Measurements from ENCODE around the gene YY1. TPM values are rescaled to one million over a fixed set of nuclear protein-coding genes. Genes with fewer than 3 reads are reported as not detected.
"Not testable (repeated sequence)": the region's sequence is repeated elsewhere in the genome, so short reads cannot be mapped to it uniquely, and the experiment has no call there.

The YY1 gene
- total and polyA plus RNA-seq, 8 donors: 23.0 to 68.1 (median 41.9) TPM

DNA sequence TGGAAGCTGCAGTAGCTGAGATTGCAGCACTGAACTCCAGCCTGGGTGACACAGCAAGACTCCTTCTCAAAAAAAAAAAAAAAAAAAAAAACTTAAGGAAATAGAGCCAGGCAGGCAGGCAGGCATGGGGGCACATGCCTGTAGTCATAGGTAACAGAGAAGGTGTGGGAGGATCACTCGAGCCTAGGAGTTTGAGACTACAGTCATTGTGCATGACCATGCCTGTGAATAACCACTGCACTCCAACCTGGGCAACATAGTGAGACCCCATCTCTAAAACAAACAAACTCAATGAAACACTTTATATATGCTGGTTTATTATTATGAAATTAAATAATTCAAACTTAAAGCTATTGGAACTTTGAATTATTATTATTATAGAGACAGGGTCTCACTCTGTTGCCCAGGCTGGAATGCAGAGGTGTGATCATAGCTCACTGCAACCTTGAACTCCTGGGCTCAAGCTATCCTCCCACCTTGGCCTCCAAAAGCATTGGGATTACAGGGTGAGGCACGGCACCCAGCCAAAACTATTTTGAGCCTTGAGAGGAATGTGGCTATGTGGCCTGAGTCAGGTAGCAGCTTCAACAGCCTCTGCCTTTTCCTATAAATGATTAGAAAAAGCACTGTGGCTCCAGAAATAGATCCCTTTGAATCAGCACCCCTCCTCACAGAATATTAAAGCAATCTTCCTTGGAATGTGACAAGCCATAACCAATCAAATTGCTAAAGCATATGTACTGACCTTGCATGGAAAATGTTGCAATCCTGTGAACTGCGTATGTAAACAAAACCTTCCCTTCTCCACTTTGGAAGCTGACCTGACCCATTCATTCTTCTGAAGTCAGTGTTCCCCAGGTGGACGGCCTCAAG, 34.7 kb upstream of the YY1 start:
- 30 to 46% (median 38%) methylated on average over 4 of the region's 4 CpGs for WGBS, 5 donors
- DNase-seq: peak; percentile 63 to 71
- intact Hi-C loops (cut with DNase I; ENCODE audit: low total_unique reads): loop anchor here (10.0 kb wide), 1 partner anchor 219 kb away; no protein-coding TSS in a partner anchor
- H3K4me3 ChIP-seq: no peak overlapping the region
- no peaks in the 10 kb centered on the region for H3K27me3 ChIP-seq
- TF ChIP-seq POLR2AphosphoS5 (IDR thresholded peaks at IDR 0.05) (peak in 2 of 3 donors; percentile 26 to 50), EP300 (IDR thresholded peaks at IDR 0.05) (no peak)
- H3K36me3 ChIP-seq: no peaks in the 10 kb centered on the region
- peak overlapping the region; percentile 26 to 66 (median 60) for H3K27ac ChIP-seq
- no peaks in the 10 kb centered on the region for H3K9me3 ChIP-seq
- peaks cover 0 to 18% (median 15%) of the 10 kb centered on the region in 4 donors for H3K4me1 ChIP-seq

- H3K4me3 ChIP-seq, H3K9me3 ChIP-seq, H3K36me3 ChIP-seq, H3K27me3 ChIP-seq, DNase-seq: not testable (repeated sequence)
- Histone ChIP-seq H3K27ac (peak overlapping the region; percentile 26 to 66 (median 60)), H3K4me1 (peaks cover 0 to 18% (median 15%) of the 10 kb centered on the region in 4 donors)
- intact Hi-C loops (cut with DNase I; ENCODE audit: low total_unique reads): loop anchor here (10.0 kb wide), 1 partner anchor 220 kb away; no protein-coding TSS in a partner anchor
- 68 to 83% (median 81%) methylated on average over 7 of the region's 7 CpGs for WGBS, 5 donors
These were observed 34.1 kb upstream of the YY1 start for GRCh38 chr14:100204835-100205167.

DNA sequence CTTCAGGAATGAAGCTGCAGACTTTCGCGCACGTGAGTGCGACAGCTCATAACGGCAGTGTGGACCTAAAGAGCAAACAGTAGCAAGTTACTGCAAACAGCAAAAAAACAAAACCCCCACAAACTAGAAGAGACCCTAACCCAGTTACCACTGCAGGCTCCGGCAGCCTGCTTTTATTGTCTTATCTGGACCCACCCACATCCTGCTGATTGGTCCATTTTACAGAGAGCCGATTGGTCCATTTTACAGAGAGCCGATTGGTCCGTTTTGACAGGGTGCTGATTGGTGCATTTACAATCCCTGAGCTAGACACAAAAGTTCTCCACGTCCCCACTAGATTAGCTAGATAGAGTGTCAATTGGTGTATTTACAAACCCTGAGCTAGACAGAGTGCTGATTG, 31.4 kb upstream of the YY1 start:
- not testable (repeated sequence) for H3K4me3 ChIP-seq
- WGBS, 5 donors: 91 to 96% (median 94%) methylated on average over 10 of the region's 10 CpGs

GRCh38 chr14:100208136-100208535, 30.8 kb upstream of the YY1 start:
- intact Hi-C loops (cut with DNase I; ENCODE audit: low total_unique reads): loop anchor here (10.0 kb wide), 1 partner anchor 223 kb away; no protein-coding TSS in a partner anchor
- H3K4me3 ChIP-seq, H3K9me3 ChIP-seq, H3K27me3 ChIP-seq, H3K27ac ChIP-seq, DNase-seq, H3K36me3 ChIP-seq: not testable (repeated sequence)
- H3K4me1 ChIP-seq: peaks cover 0 to 20% (median 18%) of the 10 kb centered on the region in 4 donors
- 96 to 99% (median 98%) methylated on average over 14 to 33 of the region's 33 CpGs for WGBS, 5 donors

More for the DNA sequence above, 31.4 kb upstream of the YY1 start:
- H3K27ac ChIP-seq, H3K9me3 ChIP-seq, H3K36me3 ChIP-seq, DNase-seq, H3K27me3 ChIP-seq: not testable (repeated sequence)
- peaks cover 0 to 18% (median 15%) of the 10 kb centered on the region in 4 donors for H3K4me1 ChIP-seq
- intact Hi-C loops (cut with DNase I; ENCODE audit: low total_unique reads): loop anchor here (10.0 kb wide), 1 partner anchor 223 kb away; no protein-coding TSS in a partner anchor

GRCh38 chr14:100211366-100211765, 27.6 kb upstream of the YY1 start:
- no peak overlapping the region for H3K27ac ChIP-seq
- TF ChIP-seq POLR2A (IDR thresholded peaks at IDR 0.05): no peak
- no peak for TF ChIP-seq EP300 (IDR thresholded peaks at IDR 0.05)
- no peak for TF ChIP-seq POLR2AphosphoS5 (IDR thresholded peaks at IDR 0.05)
- TF ChIP-seq CTCF (IDR thresholded peaks at IDR 0.05): no peak
- H3K27me3 ChIP-seq: no peaks in the 10 kb centered on the region
- no peaks in the 10 kb centered on the region for H3K36me3 ChIP-seq
- peaks cover 16 to 25% (median 23%) of the 10 kb centered on the region in 4 donors for H3K4me1 ChIP-seq
- WGBS, 5 donors: 66 to 97% (median 93%) methylated on average over 8 to 9 of the region's 9 CpGs
- DNase-seq: no peak
- H3K9me3 ChIP-seq: no peaks in the 10 kb centered on the region
- intact Hi-C loops (cut with DNase I; ENCODE audit: low total_unique reads): no loop called here
- no peak overlapping the region for H3K4me3 ChIP-seq

GRCh38 chr14:100211893-100212292, 27.1 kb upstream of the YY1 start:
- Histone ChIP-seq H3K36me3 (no peaks in the 10 kb centered on the region), H3K9me3 (no peaks in the 10 kb centered on the region), H3K4me3 (no peak overlapping the region), H3K4me1 (peaks cover 16 to 28% (median 24%) of the 10 kb centered on the region in 4 donors), H3K27me3 (no peaks in the 10 kb centered on the region), H3K27ac (no peak overlapping the region)
- WGBS, 5 donors: 85 to 94% (median 91%) methylated on average over 4 to 7 of the region's 7 CpGs
- intact Hi-C loops (cut with DNase I; ENCODE audit: low total_unique reads): no loop called here
- TF ChIP-seq EP300 (IDR thresholded peaks at IDR 0.05): no peak
- TF ChIP-seq CTCF (IDR thresholded peaks at IDR 0.05): no peak
- TF ChIP-seq POLR2AphosphoS5 (IDR thresholded peaks at IDR 0.05): no peak
- TF ChIP-seq POLR2A (IDR thresholded peaks at IDR 0.05): no peak
- no peak for DNase-seq
